GM10266 (cell line): Measurements from ENCODE around the gene MERTK.

Source experiments
- DNase-seq: peaks from one replicate; pipeline ENCODE4 v3.0.0; 2012; ENCODE audit errors: extremely low spot score
- TF ChIP-seq, protein P1 (sequence below): IDR thresholded peaks from 2 replicates; pipeline ENCODE4 v1.5.1; 2012; ENCODE audit warnings: mild to moderate bottlenecking, low read depth; ENCODE audit not compliant: control insufficient read depth, insufficient read depth; ENCODE audit errors: missing control alignments

MERTK gene

DNA sequence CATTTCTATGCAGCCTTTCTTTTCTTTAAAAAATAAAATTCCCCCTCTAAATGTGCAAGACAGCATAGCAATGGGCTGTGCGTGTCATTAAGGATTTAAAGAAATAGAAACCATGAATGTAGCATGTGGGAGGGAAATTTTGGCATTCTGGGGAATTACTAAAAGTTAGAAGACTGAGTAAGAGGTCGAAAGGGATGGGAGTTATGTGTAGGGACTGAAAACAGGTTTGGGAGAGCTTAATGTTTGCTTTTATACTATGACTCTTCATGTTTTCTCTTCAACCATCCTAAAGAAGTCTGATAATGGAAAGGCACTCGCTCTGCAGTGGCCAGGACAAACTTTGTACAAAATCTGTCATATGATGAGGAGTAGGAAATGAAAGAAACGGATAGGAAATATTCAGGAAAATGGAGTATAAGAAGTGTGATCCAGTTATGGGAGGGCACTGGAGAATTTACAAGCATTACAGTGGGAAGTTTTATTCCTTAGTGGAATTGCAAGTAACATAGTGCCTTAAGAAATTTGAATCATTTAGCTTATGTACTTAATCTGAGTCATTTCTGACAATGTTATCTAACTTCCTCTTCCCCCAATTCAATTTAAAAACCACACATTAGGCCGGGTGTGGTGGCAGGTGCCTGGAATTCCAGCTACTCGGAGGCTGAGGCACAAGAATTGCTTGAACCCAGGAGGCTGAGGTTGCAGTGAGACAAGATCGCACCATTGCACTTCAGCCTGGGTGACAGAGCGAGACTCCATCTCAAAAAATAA lies 177.3 kb downstream of the MERTK start:
- TF ChIP-seq, protein P1, sequence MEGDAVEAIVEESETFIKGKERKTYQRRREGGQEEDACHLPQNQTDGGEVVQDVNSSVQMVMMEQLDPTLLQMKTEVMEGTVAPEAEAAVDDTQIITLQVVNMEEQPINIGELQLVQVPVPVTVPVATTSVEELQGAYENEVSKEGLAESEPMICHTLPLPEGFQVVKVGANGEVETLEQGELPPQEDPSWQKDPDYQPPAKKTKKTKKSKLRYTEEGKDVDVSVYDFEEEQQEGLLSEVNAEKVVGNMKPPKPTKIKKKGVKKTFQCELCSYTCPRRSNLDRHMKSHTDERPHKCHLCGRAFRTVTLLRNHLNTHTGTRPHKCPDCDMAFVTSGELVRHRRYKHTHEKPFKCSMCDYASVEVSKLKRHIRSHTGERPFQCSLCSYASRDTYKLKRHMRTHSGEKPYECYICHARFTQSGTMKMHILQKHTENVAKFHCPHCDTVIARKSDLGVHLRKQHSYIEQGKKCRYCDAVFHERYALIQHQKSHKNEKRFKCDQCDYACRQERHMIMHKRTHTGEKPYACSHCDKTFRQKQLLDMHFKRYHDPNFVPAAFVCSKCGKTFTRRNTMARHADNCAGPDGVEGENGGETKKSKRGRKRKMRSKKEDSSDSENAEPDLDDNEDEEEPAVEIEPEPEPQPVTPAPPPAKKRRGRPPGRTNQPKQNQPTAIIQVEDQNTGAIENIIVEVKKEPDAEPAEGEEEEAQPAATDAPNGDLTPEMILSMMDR = no peak
- no peak for DNase-seq

DNA sequence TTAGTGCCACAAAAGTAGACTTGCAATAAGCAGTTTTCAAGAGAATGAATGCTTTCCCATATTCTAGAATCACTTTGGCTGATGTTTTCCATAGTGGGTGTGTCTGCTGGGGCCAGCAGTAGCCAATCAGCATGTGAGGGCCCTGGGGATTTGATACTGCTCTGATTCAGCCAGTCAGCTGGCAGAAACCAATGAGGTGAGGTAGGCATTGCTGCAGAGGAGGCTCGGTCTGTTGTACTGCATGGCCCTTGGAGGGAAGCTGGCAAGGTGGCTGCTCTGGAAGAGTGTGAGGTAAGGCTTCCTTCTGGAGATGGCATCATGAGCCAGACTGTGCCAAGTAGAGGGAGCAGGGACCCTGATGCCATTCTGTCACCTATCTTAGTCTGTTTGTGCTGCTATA lies 179.4 kb downstream of the MERTK start:
- TF ChIP-seq, protein P1 = no peak
- no peak for DNase-seq
